HepG2 (cell line): ENCODE measurements around the gene INSRR. TPM values are rescaled to one million over a fixed set of nuclear protein-coding genes. Genes with fewer than 3 reads are reported as not detected.

Source experiments
- ATAC-seq: fragments of 200-7000 bp; cut with Tn5 transposase; 3 replicates; pipeline ENCODE4 v1.9.1; 2020; ENCODE audit warnings: mild to moderate bottlenecking, moderate library complexity
- BruUV-seq: library from RNA; stranded (reverse); fragments of 400-500 nt; replicated peaks from 2 replicates; lab custom pipeline; 2021; lab: Mats Ljungman, UMichigan
- CTCF ChIA-PET: fragments of 300-600 bp; formaldehyde crosslinking; extraction: SDS; loops from one replicate; lab custom pipeline; 2021; ENCODE audit warnings: low total read pairs, inconsistent platforms, low intra/inter-chr PET ratio; lab: Yijun Ruan, JAX
- POLR2A ChIA-PET: fragments of 350-600 bp; sonication (Branson Sonifier 250); formaldehyde crosslinking; loops from one replicate; lab custom pipeline; 2020; ENCODE audit warnings: antibody characterized with exemption, inconsistent platforms; lab: Yijun Ruan, JAX
- DNase-seq: peaks from one replicate; pipeline ENCODE4 v3.0.0-alpha.2; 2015; ENCODE audit warnings: low spot score
- FAIRE-seq: peaks from 3 replicates; lab custom pipeline; 2011; peaks lifted over from hg19 to GRCh38; lab: Jason Lieb, UNC
- H2AFZ ChIP-seq: one replicate; pipeline ENCODE4 v1.6.1; 2011; ENCODE audit warnings: low read length, inconsistent platforms
- H3K27ac ChIP-seq: fragments of 300-600 bp; 3 replicates; pipeline ENCODE4 v1.8.0; 2011; ENCODE audit warnings: mixed run types, mild to moderate bottlenecking, mixed read lengths, low read length, inconsistent platforms; ENCODE audit not compliant: insufficient read depth; ENCODE audit errors: extremely low read length
- H3K27me3 ChIP-seq, 2 experiments: fragments of 200-600 bp in 1 of 2; 2 replicates in 1 of 2; 3 replicates in 1 of 2; pipeline versions ENCODE4 v1.6.0 to v1.8.0; 2011; ENCODE audit warnings: low read length in 2 of 2, mild to moderate bottlenecking in 2 of 2, moderate library complexity in 2 of 2, inconsistent platforms in 1 of 2; ENCODE audit not compliant: insufficient read depth in 2 of 2, control insufficient read depth in 1 of 2
- H3K36me3 ChIP-seq, 2 experiments: fragments of 200-600 bp in 1 of 2; replicated peaks in 1 of 2; 2 replicates in 1 of 2; 3 replicates in 1 of 2; pipeline versions ENCODE4 v1.5.1 to v1.8.0; 2011; ENCODE audit warnings: low read length in 2 of 2, inconsistent platforms in 1 of 2; ENCODE audit not compliant: insufficient read depth in 2 of 2, control insufficient read depth in 1 of 2
- H3K4me1 ChIP-seq: 2 replicates; pipeline ENCODE4 v1.5.1; 2012; ENCODE audit warnings: low read length, inconsistent platforms; ENCODE audit not compliant: insufficient read depth
- H3K4me2 ChIP-seq: 2 replicates; pipeline ENCODE4 v1.6.0; 2011; ENCODE audit warnings: low read depth, low read length, inconsistent platforms
- H3K4me3 ChIP-seq, 3 experiments: fragments of 200-600 bp in 1 of 3; sonication (generic), shearing (Covaris generic) in 1 of 3; replicated peaks in 1 of 3; 2 replicates each; pipeline ENCODE4 v1.5.1; 2011 to 2016; ENCODE audit warnings: low read length in 3 of 3, inconsistent platforms in 2 of 3, low read depth in 2 of 3, mild to moderate bottlenecking in 2 of 3, control low read depth in 1 of 3, mixed read lengths in 1 of 3; ENCODE audit not compliant: insufficient read depth in 1 of 3
- H3K79me2 ChIP-seq: one replicate; pipeline ENCODE4 v1.6.1; 2011; ENCODE audit warnings: low read length, inconsistent platforms; ENCODE audit not compliant: insufficient read depth
- H3K9ac ChIP-seq: 2 replicates; pipeline ENCODE4 v1.6.0; 2011; ENCODE audit warnings: mild to moderate bottlenecking, low read depth, low read length, inconsistent platforms; ENCODE audit not compliant: insufficient read depth
- H3K9me3 ChIP-seq: 2 replicates; pipeline ENCODE4 v1.5.1; 2012; ENCODE audit warnings: mild to moderate bottlenecking, low read length
- H4K20me1 ChIP-seq: 2 replicates; pipeline ENCODE4 v1.6.0; 2011; ENCODE audit warnings: inconsistent platforms, mild to moderate bottlenecking, low read length, moderate library complexity; ENCODE audit not compliant: insufficient read depth
- EHMT2 ChIP-seq: fragments of 200-600 bp; sonication (generic); IDR thresholded peaks from 2 replicates; pipeline ENCODE4 v1.7.0; 2017; ENCODE audit warnings: antibody characterized with exemption, low read depth, low read length, borderline replicate concordance
- ZBTB20 ChIP-seq: sonication (generic); formaldehyde crosslinking; IDR thresholded peaks from 2 replicates; pipeline ENCODE4 v1.8.1; 2023; ENCODE audit warnings: missing genetic modification reagents, low read depth, mild to moderate bottlenecking, borderline replicate concordance
- ZBTB3 ChIP-seq: sonication (generic); formaldehyde crosslinking; IDR thresholded peaks from 2 replicates; pipeline ENCODE4 v1.4.0; 2020; ENCODE audit warnings: low read depth, mild to moderate bottlenecking, moderate library complexity, missing genetic modification reagents, borderline replicate concordance
- ZNF605 ChIP-seq: sonication (generic); formaldehyde crosslinking; IDR thresholded peaks from 2 replicates; pipeline ENCODE4 v1.8.0; 2022; ENCODE audit warnings: mild to moderate bottlenecking, missing genetic modification reagents
- ZSCAN12 ChIP-seq: sonication (generic); formaldehyde crosslinking; IDR thresholded peaks from 2 replicates; pipeline ENCODE4 v1.9.0; 2021; ENCODE audit warnings: mild to moderate bottlenecking, missing genetic modification reagents
- ZZZ3 ChIP-seq: sonication (generic); formaldehyde crosslinking; IDR thresholded peaks from 2 replicates; pipeline ENCODE4 v1.4.0; 2020; ENCODE audit warnings: missing genetic modification reagents, mild to moderate bottlenecking, borderline replicate concordance
- WGBS: methylation state at CpG from one replicate; pipeline ENCODE4 v1.1.6; 2017; ENCODE audit warnings: low lambda C conversion rate; 5-methylcytosine and 5-hydroxymethylcytosine counted together
- in situ Hi-C: cut with HindIII; loops from 2 replicates; pipeline ENCODE4 v1.10.0; 2017; ENCODE audit warnings: low pct_unique_long_range_greater_than_20kb; ENCODE audit not compliant: extremely low pct_ligation_motif_present
- intact Hi-C: fragments of 100-400 bp; cut with micrococcal nuclease; formaldehyde crosslinking; loops from one replicate; pipeline ENCODE4 v1.10.0; 2022; ENCODE audit not compliant: unreplicated experiment
- polyA plus RNA-seq, 8 experiments: library from polyadenylated mRNA; depleted of rRNA in 3 of 8; stranded (reverse) in 7 of 8; unstranded in 1 of 8; fragments of >200 nt; fragmentation: Illumina TruSeq in 4 of 8; extraction: Trizol in 4 of 8; gene quantifications; 2 replicates each; pipeline versions ENCODE4 v1.2.1 to v1.2.3, GENCODE V29; 2011 to 2016; ENCODE audit warnings: low read depth in 4 of 8, missing spikeins in 1 of 8, mixed read lengths in 1 of 8; ENCODE audit not compliant: insufficient read depth in 1 of 8
- total RNA-seq, 5 experiments: library from RNA; depleted of rRNA; stranded (reverse); fragments of >200 nt; fragmentation: Illumina TruSeq; extraction: Trizol; gene quantifications; 2 replicates each; pipeline ENCODE4 v1.2.3, GENCODE V29; 2016; ENCODE audit warnings: low read depth in 1 of 5
- TF ChIP-seq, protein P1 (sequence below): IDR thresholded peaks from 2 replicates; pipeline ENCODE4 v1.6.1; 2016; ENCODE audit warnings: low read depth, borderline replicate concordance
- TF ChIP-seq, protein P2 (sequence below): sonication (generic); formaldehyde crosslinking; IDR thresholded peaks from 2 replicates; pipeline ENCODE4 v1.4.0; 2020; ENCODE audit warnings: mild to moderate bottlenecking, missing genetic modification reagents
- TF ChIP-seq, protein P3 (sequence below): sonication (generic); formaldehyde crosslinking; IDR thresholded peaks from 2 replicates; pipeline ENCODE4 v1.4.0; 2020; ENCODE audit warnings: missing genetic modification reagents; ENCODE audit errors: not compliant biosample characterization

Gene INSRR
- total and polyA plus RNA-seq, 2 of the 13 experiments (the other 11 are each of a cell fraction or from before 2014, with no cell fraction given), result not detected

DNA sequence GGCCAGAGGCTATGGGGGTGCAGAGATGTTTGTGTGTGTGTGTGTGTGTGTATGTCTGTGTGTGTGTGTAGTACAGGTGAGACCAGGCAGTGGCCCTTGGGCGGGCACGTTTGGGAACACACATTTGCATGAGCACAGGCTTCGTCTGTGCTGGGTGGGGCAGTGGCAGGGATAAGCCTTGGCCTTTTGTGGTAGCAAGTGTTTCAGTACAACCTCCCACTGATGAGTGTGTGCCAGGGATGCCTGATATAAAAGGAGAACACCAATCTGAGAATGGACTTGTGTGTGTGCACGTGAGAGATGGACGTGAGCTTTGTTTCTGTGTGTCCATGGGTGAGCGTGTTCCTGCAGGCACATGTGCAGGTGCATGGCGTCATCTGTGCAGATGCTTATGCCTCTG is 4.7 kb upstream of the INSRR start:
- ATAC-seq (no peak), DNase-seq (no peak), FAIRE-seq (no peak)
- Histone ChIP-seq H3K4me1 (peaks cover 20% of the 10 kb centered on the region), H3K9ac (no peak overlapping the region), H4K20me1 (0 out of 2 replicates have a peak, but pooled peaks cover 2% of the 10 kb centered on the region), H3K4me2 (no peak overlapping the region), H3K27ac (no peak overlapping the region), H3K27me3 (peaks cover 19 to 80% of the 10 kb centered on the region in 2 experiments), H3K36me3 (no peaks in the 10 kb centered on the region), H2AFZ (no peak overlapping the region), H3K79me2 (no peaks in the 10 kb centered on the region), H3K4me3 (no peak overlapping the region), H3K9me3 (no peaks in the 10 kb centered on the region)
- TF ChIP-seq ZZZ3 (CRISPR knock-in tag) (no peak), ZBTB20 (no peak), EHMT2 (no peak), ZBTB3 (CRISPR knock-in tag) (no peak), ZNF605 (CRISPR knock-in tag) (no peak), ZSCAN12 (CRISPR knock-in tag) (no peak)
- TF ChIP-seq, protein P1, sequence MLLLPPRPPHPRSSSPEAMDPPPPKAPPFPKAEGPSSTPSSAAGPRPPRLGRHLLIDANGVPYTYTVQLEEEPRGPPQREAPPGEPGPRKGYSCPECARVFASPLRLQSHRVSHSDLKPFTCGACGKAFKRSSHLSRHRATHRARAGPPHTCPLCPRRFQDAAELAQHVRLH (CRISPR knock-in tag), result no peak
- TF ChIP-seq, protein P2, sequence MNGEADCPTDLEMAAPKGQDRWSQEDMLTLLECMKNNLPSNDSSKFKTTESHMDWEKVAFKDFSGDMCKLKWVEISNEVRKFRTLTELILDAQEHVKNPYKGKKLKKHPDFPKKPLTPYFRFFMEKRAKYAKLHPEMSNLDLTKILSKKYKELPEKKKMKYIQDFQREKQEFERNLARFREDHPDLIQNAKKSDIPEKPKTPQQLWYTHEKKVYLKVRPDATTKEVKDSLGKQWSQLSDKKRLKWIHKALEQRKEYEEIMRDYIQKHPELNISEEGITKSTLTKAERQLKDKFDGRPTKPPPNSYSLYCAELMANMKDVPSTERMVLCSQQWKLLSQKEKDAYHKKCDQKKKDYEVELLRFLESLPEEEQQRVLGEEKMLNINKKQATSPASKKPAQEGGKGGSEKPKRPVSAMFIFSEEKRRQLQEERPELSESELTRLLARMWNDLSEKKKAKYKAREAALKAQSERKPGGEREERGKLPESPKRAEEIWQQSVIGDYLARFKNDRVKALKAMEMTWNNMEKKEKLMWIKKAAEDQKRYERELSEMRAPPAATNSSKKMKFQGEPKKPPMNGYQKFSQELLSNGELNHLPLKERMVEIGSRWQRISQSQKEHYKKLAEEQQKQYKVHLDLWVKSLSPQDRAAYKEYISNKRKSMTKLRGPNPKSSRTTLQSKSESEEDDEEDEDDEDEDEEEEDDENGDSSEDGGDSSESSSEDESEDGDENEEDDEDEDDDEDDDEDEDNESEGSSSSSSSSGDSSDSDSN, result no peak
- TF ChIP-seq, protein P3, sequence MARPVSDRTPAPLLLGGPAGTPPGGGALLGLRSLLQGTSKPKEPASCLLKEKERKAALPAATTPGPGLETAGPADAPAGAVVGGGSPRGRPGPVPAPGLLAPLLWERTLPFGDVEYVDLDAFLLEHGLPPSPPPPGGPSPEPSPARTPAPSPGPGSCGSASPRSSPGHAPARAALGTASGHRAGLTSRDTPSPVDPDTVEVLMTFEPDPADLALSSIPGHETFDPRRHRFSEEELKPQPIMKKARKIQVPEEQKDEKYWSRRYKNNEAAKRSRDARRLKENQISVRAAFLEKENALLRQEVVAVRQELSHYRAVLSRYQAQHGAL (CRISPR knock-in tag), result no peak
- in situ Hi-C loops (loop anchor here (5.0 to 10.0 kb wide), 2 partner anchors 66 to 169 kb away; no protein-coding TSS in a partner anchor), intact Hi-C loops (loop anchor here (10.0 kb wide), 1 partner anchor 69 kb away; no protein-coding TSS in a partner anchor)
- no TSS peak for BruUV-seq
- ChIA-PET CTCF (no interaction called here), POLR2A (no interaction called here)
- WGBS, result 6% methylated on average over 3 of the region's 7 CpGs
